GM12878 (cell line): ENCODE measurements around the gene CASK. TPM values are rescaled to one million over a fixed set of nuclear protein-coding genes. Genes with fewer than 3 reads are reported as not detected.
"Not testable (repeated sequence)": the region's sequence is repeated elsewhere in the genome, so short reads cannot be mapped to it uniquely, and the experiment has no call there.

Experiments used
- ATAC-seq: fragments of 200-7000 bp; cut with Tn5 transposase; 3 replicates; pipeline ENCODE4 v1.9.1; 2020; ENCODE audit warnings: mild to moderate bottlenecking, moderate library complexity
- BruUV-seq: library from RNA; stranded (reverse); fragments of 400-500 nt; replicated peaks from 2 replicates; lab custom pipeline; 2021; lab: Mats Ljungman, UMichigan
- CTCF ChIA-PET: fragments of 300-600 bp; sonication (Branson Sonifier 250); formaldehyde crosslinking; extraction: SDS; loops from one replicate; lab custom pipeline; 2021; ENCODE audit warnings: inconsistent platforms; lab: Yijun Ruan, JAX
- POLR2A ChIA-PET: fragments of 350-600 bp; formaldehyde crosslinking; extraction: SDS; loops from one replicate; lab custom pipeline; 2021; ENCODE audit warnings: inconsistent platforms; lab: Charles Lee
- RAD21 ChIA-PET: fragments of 300-600 bp; sonication (Branson Sonifier 250); formaldehyde crosslinking; loops from one replicate; lab custom pipeline; 2023; ENCODE audit warnings: antibody characterized with exemption; ENCODE audit not compliant: unreplicated experiment; lab: Charles Lee
- SMC1A ChIA-PET: fragments of 300-600 bp; sonication (Branson Sonifier 250); formaldehyde crosslinking; loops from one replicate; lab custom pipeline; 2023; ENCODE audit not compliant: unreplicated experiment, uncharacterized antibody; lab: Charles Lee
- DNase-seq: peaks from one replicate; pipeline ENCODE4 v3.0.0-alpha.2; 2011; ENCODE audit warnings: low read depth, low spot score
- FAIRE-seq: peaks from 3 replicates; lab custom pipeline; 2011; peaks lifted over from hg19 to GRCh38; lab: Jason Lieb, UNC
- H2AFZ ChIP-seq: 2 replicates; pipeline ENCODE4 v1.6.0; 2011; ENCODE audit warnings: low read depth, low read length, control low read depth; ENCODE audit not compliant: control insufficient read depth
- H3K27ac ChIP-seq: 2 replicates; pipeline ENCODE4 v1.5.1; 2011; ENCODE audit warnings: control low read depth; ENCODE audit not compliant: control insufficient read depth, insufficient read depth
- H3K27me3 ChIP-seq, 2 experiments: replicated peaks in 1 of 2; 2 replicates each; pipeline versions ENCODE4 v1.6.0 to v1.6.1; 2011; ENCODE audit warnings: low read length in 1 of 2; ENCODE audit not compliant: control insufficient read depth in 2 of 2, insufficient read depth in 2 of 2
- H3K36me3 ChIP-seq, 2 experiments: 2 replicates each; pipeline ENCODE4 v1.5.1; 2011; ENCODE audit warnings: low read length in 1 of 2; ENCODE audit not compliant: control insufficient read depth in 2 of 2, insufficient read depth in 2 of 2
- H3K4me1 ChIP-seq: 2 replicates; pipeline ENCODE4 v1.6.1; 2011; ENCODE audit warnings: mild to moderate bottlenecking, low read length, moderate library complexity, mixed read lengths; ENCODE audit not compliant: control insufficient read depth, insufficient read depth
- H3K4me2 ChIP-seq: 2 replicates; pipeline ENCODE4 v1.6.0; 2011; ENCODE audit warnings: control low read depth; ENCODE audit not compliant: control insufficient read depth, insufficient read depth
- H3K4me3 ChIP-seq: fragments of 200-600 bp; sonication (generic); 2 replicates; pipeline ENCODE4 v1.5.1; 2016
- H3K79me2 ChIP-seq: 2 replicates; pipeline ENCODE4 v1.6.0; 2011; ENCODE audit warnings: low read length; ENCODE audit not compliant: control insufficient read depth, insufficient read depth
- H3K9ac ChIP-seq: 2 replicates; pipeline ENCODE4 v1.8.0; 2011; ENCODE audit warnings: low read length, control low read depth, mixed read lengths; ENCODE audit not compliant: control insufficient read depth, insufficient read depth
- H3K9me3 ChIP-seq: replicated peaks from 3 replicates; pipeline ENCODE4 v1.5.1; 2011; ENCODE audit warnings: mild to moderate bottlenecking, low read length; ENCODE audit not compliant: control insufficient read depth, insufficient read depth
- H4K20me1 ChIP-seq: 2 replicates; pipeline ENCODE4 v1.6.0; 2011; ENCODE audit not compliant: control insufficient read depth, insufficient read depth
- ASH2L ChIP-seq: fragments of 300-600, 200-600 bp; sonication (generic); IDR thresholded peaks from 2 replicates; pipeline ENCODE4 v1.6.1; 2017; ENCODE audit warnings: low read depth, mild to moderate bottlenecking, borderline replicate concordance
- MEF2A ChIP-seq: IDR thresholded peaks from 2 replicates; pipeline ENCODE4 v1.6.1; 2011; ENCODE audit warnings: low read depth, mild to moderate bottlenecking, low read length, moderate library complexity; ENCODE audit not compliant: insufficient read depth
- MEF2B ChIP-seq: fragments of 450-650 bp; IDR thresholded peaks from 2 replicates; pipeline ENCODE4 v1.6.1; 2018; ENCODE audit warnings: mild to moderate bottlenecking, moderate library complexity; ENCODE audit not compliant: partially characterized antibody, poor library complexity, severe bottlenecking
- RUNX3 ChIP-seq: IDR thresholded peaks from 2 replicates; pipeline ENCODE4 v1.6.1; 2012; ENCODE audit warnings: low read length, inconsistent platforms
- WGBS: methylation state at CpG from one replicate; pipeline ENCODE4 v1.1.6; 2016; ENCODE audit warnings: low lambda C conversion rate; ENCODE audit not compliant: insufficient replicate concordance, insufficient coverage; ENCODE audit errors: missing lambda C conversion rate; 5-methylcytosine and 5-hydroxymethylcytosine counted together
- in situ Hi-C: fragments of 300-500 bp; cut with MboI; formaldehyde crosslinking; loops from 9 replicates; pipeline ENCODE4 v1.14.3; 2018; ENCODE audit warnings: mixed read lengths
- intact Hi-C: fragments of 100-400 bp; cut with micrococcal nuclease; formaldehyde crosslinking; loops from one replicate; pipeline ENCODE4 v1.14.2; 2022; ENCODE audit not compliant: unreplicated experiment
- polyA plus RNA-seq, 11 experiments: library from polyadenylated mRNA; depleted of rRNA in 4 of 11; unstranded in 6 of 11; stranded (reverse) in 5 of 11; fragments of >200 nt; fragmentation: Nextera tagmentation in 4 of 11; fragmentation: Illumina TruSeq in 1 of 11; extraction: Ambion mirVana in 4 of 11; extraction: Trizol in 1 of 11; gene quantifications; 1 replicate in 1 of 11; 2 replicates in 10 of 11; pipeline versions ENCODE4 v1.2.1 to v1.2.3, GENCODE V29; 2011 to 2016; ENCODE audit warnings: inconsistent platforms in 2 of 11, missing spikeins in 2 of 11, low read depth in 1 of 11
- total RNA-seq, 4 experiments: library from RNA; depleted of rRNA in 3 of 4; stranded (reverse); fragments of >200 nt in 3 of 4; fragmentation: Illumina TruSeq in 1 of 4; extraction: Trizol in 1 of 4; gene quantifications; 2 replicates each; pipeline versions ENCODE4 v1.2.1 to v1.2.3, GENCODE V29; 2013 to 2021

The CASK gene
- total and polyA plus RNA-seq, 10 of the 15 experiments (the other 5 are each of a cell fraction or from before 2014, with no cell fraction given): 0.60 to 45.9 (median 4.8) TPM

GRCh38 chrX:41646201-41646600 lies 277.2 kb downstream of the CASK start:
- POLR2A ChIA-PET, H3K4me2 ChIP-seq, H3K36me3 ChIP-seq, H3K79me2 ChIP-seq, intact Hi-C loops, H3K4me1 ChIP-seq, H3K27ac ChIP-seq, CTCF ChIA-PET, SMC1A ChIA-PET, BruUV-seq, FAIRE-seq, H3K9ac ChIP-seq, H2AFZ ChIP-seq, ATAC-seq, H3K4me3 ChIP-seq, in situ Hi-C loops, H3K27me3 ChIP-seq, H4K20me1 ChIP-seq, RAD21 ChIA-PET, DNase-seq, H3K9me3 ChIP-seq: not testable (repeated sequence)
- 11% methylated on average over 2 of the region's 2 CpGs for WGBS

- RAD21 ChIA-PET: no interaction called here
- TF ChIP-seq MEF2B (peak; percentile 34), MEF2A (peak; percentile 70; the same call in 1 of the 2 replicates), ASH2L (no peak), RUNX3 (peak; percentile 32; the same call in 1 of the 2 replicates)
- TF ChIP-seq, all 136 proteins: peak for 3
- POLR2A ChIA-PET: no interaction called here
These were observed 289.1 kb downstream of the CASK start for GRCh38 chrX:41634284-41634683.

More at GRCh38 chrX:41634284-41634683, 289.1 kb downstream of the CASK start:
- no peaks in the 10 kb centered on the region for H3K27me3 ChIP-seq
- no peak for FAIRE-seq
- ChIA-PET CTCF (no interaction called here), SMC1A (interaction anchor here (0.7 kb wide), 1 partner anchor 103 kb away, joined by 3 read pairs; no protein-coding TSS in a partner anchor)
- no peaks in the 10 kb centered on the region for H3K36me3 ChIP-seq
- H3K4me1 ChIP-seq: no peaks in the 10 kb centered on the region
- no peak for DNase-seq
- 3% methylated on average over 2 of the region's 2 CpGs for WGBS
- H3K27ac ChIP-seq: no peak overlapping the region
- no peak overlapping the region for H3K4me2 ChIP-seq
- H3K79me2 ChIP-seq: no peaks in the 10 kb centered on the region
- H3K4me3 ChIP-seq: no peak overlapping the region
- intact Hi-C loops: no loop called here
- no peaks in the 10 kb centered on the region for H4K20me1 ChIP-seq
- no peaks in the 10 kb centered on the region; the same call in 2 of the 3 replicates for H3K9me3 ChIP-seq
- no peak overlapping the region for H2AFZ ChIP-seq
- in situ Hi-C loops: no loop called here
- BruUV-seq: no TSS peak
- peak; percentile 40 for ATAC-seq
- H3K9ac ChIP-seq: no peak overlapping the region
